Measurements from ENCODE around the gene POLE. TPM values are rescaled to one million over a fixed set of nuclear protein-coding genes. Genes with fewer than 3 reads are reported as not detected.

POLE gene
- total RNA-seq, 1 experiment from 2014 or later, result 144 TPM

GRCh38 chr12:132710405-132711079 lies 23.4 kb upstream of the POLE start, which contains the start of gene PGAM5:
Gene PGAM5 (plus strand): TSS chr12:132710842. CDS start chr12:132710877, 35 bp downstream.
- peaks cover 11% of the 10 kb centered on the region; the same call in 1 of the 2 replicates for H3K4me1 Mint-ChIP-seq
- H3K27me3 Mint-ChIP-seq (ENCODE audit: low read depth), result no peaks in the 10 kb centered on the region
- peaks cover 11% of the 10 kb centered on the region for H3K36me3 Mint-ChIP-seq
- DNase-seq (ENCODE audit: low spot score) (peak; percentile 65), ATAC-seq (peak; percentile 69)
- peak within 1 kb of the TSS; percentile 90 for H3K4me3 Mint-ChIP-seq
- H3K27ac Mint-ChIP-seq, result peak within 1 kb of the TSS; percentile 81
- ChIA-PET POLR2A (no interaction called here), CTCF (interaction anchor here (1.1 kb wide), 1 partner anchor 92 kb away, joined by 3 read pairs; the partner anchor contains the start of gene P2RX2)
- H3K9me3 Mint-ChIP-seq, result peaks cover 10% of the 10 kb centered on the region
- TF ChIP-seq AR (CRISPR knock-in tag; IDR thresholded peaks at IDR 0.05), result no peak
- TF ChIP-seq ZNF532 (CRISPR knock-in tag; IDR thresholded peaks at IDR 0.05; ENCODE audit: borderline replicate concordance), result no peak
- no peak for TF ChIP-seq NR2C2 (CRISPR knock-in tag; IDR thresholded peaks at IDR 0.05)
- no peak for TF ChIP-seq SMAD4 (CRISPR knock-in tag; IDR thresholded peaks at IDR 0.05)
- peak; percentile 29; the same call in 1 of the 2 replicates for TF ChIP-seq ZNF232 (CRISPR knock-in tag; IDR thresholded peaks at IDR 0.05)
- TF ChIP-seq ZBTB43 (CRISPR knock-in tag; IDR thresholded peaks at IDR 0.05), result 0 out of 2 replicates have a peak, but pooled peaks have one; percentile 10
- TF ChIP-seq FOXP1 (CRISPR knock-in tag; IDR thresholded peaks at IDR 0.05; ENCODE audit: borderline replicate concordance), result peak; percentile 81; the same call in 1 of the 2 replicates
- TF ChIP-seq ATF6 (CRISPR knock-in tag; IDR thresholded peaks at IDR 0.05), result no peak
- TF ChIP-seq TEAD4 (CRISPR knock-in tag; IDR thresholded peaks at IDR 0.05), result no peak
- TF ChIP-seq E2F5 (CRISPR knock-in tag; IDR thresholded peaks at IDR 0.05), result peak; percentile 93
- no peak for TF ChIP-seq JAZF1 (CRISPR knock-in tag; IDR thresholded peaks at IDR 0.05)
- TF ChIP-seq IRF2 (CRISPR knock-in tag; IDR thresholded peaks at IDR 0.05; ENCODE audit: borderline replicate concordance, low read depth), result no peak
- TF ChIP-seq ZNF317 (CRISPR knock-in tag; IDR thresholded peaks at IDR 0.05; ENCODE audit: borderline replicate concordance, low read depth), result peak; percentile 55; the same call in 1 of the 2 replicates
- no peak for TF ChIP-seq TCF7 (CRISPR knock-in tag; IDR thresholded peaks at IDR 0.05; ENCODE audit: low read depth)
- TF ChIP-seq RELA (CRISPR knock-in tag; IDR thresholded peaks at IDR 0.05; ENCODE audit: borderline replicate concordance), result no peak
- TF ChIP-seq GABPB1 (CRISPR knock-in tag; IDR thresholded peaks at IDR 0.05), result peak; percentile 76
- TF ChIP-seq ZNF416 (CRISPR knock-in tag; IDR thresholded peaks at IDR 0.05), result no peak
- TF ChIP-seq HMGA2 (CRISPR knock-in tag; IDR thresholded peaks at IDR 0.05), result no peak
- TF ChIP-seq FOXP4 (CRISPR knock-in tag; IDR thresholded peaks at IDR 0.05), result peak; percentile 84
- no peak for TF ChIP-seq ZNF219 (CRISPR knock-in tag; IDR thresholded peaks at IDR 0.05; ENCODE audit: borderline replicate concordance)
- peak; percentile 77; the same call in 1 of the 2 replicates for TF ChIP-seq MAX (CRISPR knock-in tag; IDR thresholded peaks at IDR 0.05)

All from WTC11 (cell line).